ENCODE results near the gene FYN. TPM values are rescaled to one million over a fixed set of nuclear protein-coding genes. Genes with fewer than 3 reads are reported as not detected.

Gene FYN
- total RNA-seq, 1 donor from 2014 or later: 46.3 TPM

GRCh38 chr6:111773501-111774345 lies 99.5 kb downstream of the FYN start:
- H3K27ac ChIP-seq (replicated peaks): peak overlapping the region; percentile 25
- peaks cover 89% of the 10 kb centered on the region for H3K4me1 ChIP-seq
- intact Hi-C loops (cut with micrococcal nuclease): no loop called here
- no peaks in the 10 kb centered on the region for H3K27me3 ChIP-seq (ENCODE audit: low read depth)
- no peaks in the 10 kb centered on the region for H3K9me3 ChIP-seq (replicated peaks)
- TF ChIP-seq CTCF (IDR thresholded peaks at IDR 0.05; ENCODE audit: borderline replicate concordance): no peak
- no peak overlapping the region for H3K4me3 ChIP-seq
- no peaks in the 10 kb centered on the region for H3K36me3 ChIP-seq
- no peak for DNase-seq

GRCh38 chr6:111772381-111772780 lies 100.9 kb downstream of the FYN start:
- H3K36me3 ChIP-seq: no peaks in the 10 kb centered on the region
- H3K27me3 ChIP-seq (ENCODE audit: low read depth): no peaks in the 10 kb centered on the region
- DNase-seq: no peak
- no peak overlapping the region for H3K27ac ChIP-seq (replicated peaks)
- no peak overlapping the region for H3K4me3 ChIP-seq
- intact Hi-C loops (cut with micrococcal nuclease): no loop called here
- no peak for TF ChIP-seq CTCF (IDR thresholded peaks at IDR 0.05; ENCODE audit: borderline replicate concordance)
- H3K9me3 ChIP-seq (replicated peaks): no peaks in the 10 kb centered on the region
- H3K4me1 ChIP-seq: peaks cover 85% of the 10 kb centered on the region

- Histone ChIP-seq H3K4me1 (peaks cover 82% of the 10 kb centered on the region), H3K27me3 (ENCODE audit: low read depth) (no peaks in the 10 kb centered on the region), H3K36me3 (no peaks in the 10 kb centered on the region), H3K9me3 (replicated peaks) (no peaks in the 10 kb centered on the region), H3K4me3 (no peak overlapping the region), H3K27ac (replicated peaks) (peak overlapping the region; percentile 50)
- no peak for DNase-seq
- intact Hi-C loops (cut with micrococcal nuclease): no loop called here
- no peak for TF ChIP-seq CTCF (IDR thresholded peaks at IDR 0.05; ENCODE audit: borderline replicate concordance)
Observed at GRCh38 chr6:111771629-111772028, 101.6 kb downstream of the FYN start.

GRCh38 chr6:111771094-111771432 lies 102.2 kb downstream of the FYN start:
- no peaks in the 10 kb centered on the region for H3K9me3 ChIP-seq (replicated peaks)
- TF ChIP-seq CTCF (IDR thresholded peaks at IDR 0.05; ENCODE audit: borderline replicate concordance): no peak
- no peaks in the 10 kb centered on the region for H3K27me3 ChIP-seq (ENCODE audit: low read depth)
- H3K4me1 ChIP-seq: peaks cover 82% of the 10 kb centered on the region
- H3K36me3 ChIP-seq: no peaks in the 10 kb centered on the region
- no peak overlapping the region for H3K4me3 ChIP-seq
- intact Hi-C loops (cut with micrococcal nuclease): no loop called here
- peak overlapping the region; percentile 50 for H3K27ac ChIP-seq (replicated peaks)
- no peak for DNase-seq

- no peaks in the 10 kb centered on the region for H3K9me3 ChIP-seq (replicated peaks)
- no peak for DNase-seq
- intact Hi-C loops (cut with micrococcal nuclease): no loop called here
- H3K4me3 ChIP-seq: no peak overlapping the region
- no peaks in the 10 kb centered on the region for H3K36me3 ChIP-seq
- no peaks in the 10 kb centered on the region for H3K27me3 ChIP-seq (ENCODE audit: low read depth)
- H3K4me1 ChIP-seq: peaks cover 82% of the 10 kb centered on the region
- no peak for TF ChIP-seq CTCF (IDR thresholded peaks at IDR 0.05; ENCODE audit: borderline replicate concordance)
- peak overlapping the region; percentile 50 for H3K27ac ChIP-seq (replicated peaks)
Observed at GRCh38 chr6:111770263-111771093, 102.8 kb downstream of the FYN start.

Data from left ventricle myocardium inferior (tissue), 1 donor.